Measurements from ENCODE around the gene ITPKA.

The ITPKA gene

DNA sequence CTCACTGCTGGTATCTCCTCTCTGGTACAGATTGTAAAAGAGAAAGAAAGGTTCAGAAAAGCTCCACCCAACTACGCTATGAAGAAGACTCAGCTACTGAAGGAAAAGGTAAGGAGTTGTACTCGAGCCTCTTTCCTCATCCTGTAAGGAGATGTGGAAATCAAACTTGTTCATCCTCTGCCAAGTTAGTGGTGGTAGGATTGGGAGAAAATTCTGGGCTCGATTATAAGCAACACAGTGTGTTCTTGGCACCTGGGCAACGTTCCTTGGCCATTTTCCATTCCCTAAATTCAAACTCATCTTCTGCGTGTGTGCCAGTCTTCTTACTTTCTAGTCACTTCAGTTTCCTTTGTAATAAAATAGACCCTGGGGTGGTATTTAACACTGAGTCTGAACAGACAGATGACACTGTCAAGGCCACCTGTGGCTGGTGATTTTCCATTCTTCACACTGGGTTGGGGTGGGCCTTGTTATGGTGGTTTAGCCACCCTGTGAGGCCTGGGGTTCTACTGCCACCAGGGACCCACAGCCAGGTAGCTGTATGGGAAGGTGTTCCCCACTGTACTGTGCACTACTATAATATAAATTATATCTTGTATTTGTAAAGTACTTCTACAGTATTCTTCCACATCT, 17.1 kb upstream of the ITPKA start:
- peaks cover 35% of the 10 kb centered on the region for H3K36me3 ChIP-seq (ENCODE audit: insufficient read depth, low read length)
- H3K4me3 ChIP-seq (ENCODE audit: low read depth, low read length), result no peak overlapping the region
- H3K4me1 ChIP-seq (ENCODE audit: control insufficient read depth, insufficient read depth, low read length, unreplicated experiment), result peaks cover 8% of the 10 kb centered on the region
- H3K27me3 ChIP-seq (ENCODE audit: insufficient read depth, low read length), result no peaks in the 10 kb centered on the region
- H3K27ac ChIP-seq (ENCODE audit: low read depth, low read length), result peak overlapping the region; percentile 58
- H2AFZ ChIP-seq (ENCODE audit: low read length, unreplicated experiment), result no peak overlapping the region
- no peaks in the 10 kb centered on the region for H3K79me2 ChIP-seq (ENCODE audit: control insufficient read depth, insufficient read depth, low read length, unreplicated experiment)

DNA sequence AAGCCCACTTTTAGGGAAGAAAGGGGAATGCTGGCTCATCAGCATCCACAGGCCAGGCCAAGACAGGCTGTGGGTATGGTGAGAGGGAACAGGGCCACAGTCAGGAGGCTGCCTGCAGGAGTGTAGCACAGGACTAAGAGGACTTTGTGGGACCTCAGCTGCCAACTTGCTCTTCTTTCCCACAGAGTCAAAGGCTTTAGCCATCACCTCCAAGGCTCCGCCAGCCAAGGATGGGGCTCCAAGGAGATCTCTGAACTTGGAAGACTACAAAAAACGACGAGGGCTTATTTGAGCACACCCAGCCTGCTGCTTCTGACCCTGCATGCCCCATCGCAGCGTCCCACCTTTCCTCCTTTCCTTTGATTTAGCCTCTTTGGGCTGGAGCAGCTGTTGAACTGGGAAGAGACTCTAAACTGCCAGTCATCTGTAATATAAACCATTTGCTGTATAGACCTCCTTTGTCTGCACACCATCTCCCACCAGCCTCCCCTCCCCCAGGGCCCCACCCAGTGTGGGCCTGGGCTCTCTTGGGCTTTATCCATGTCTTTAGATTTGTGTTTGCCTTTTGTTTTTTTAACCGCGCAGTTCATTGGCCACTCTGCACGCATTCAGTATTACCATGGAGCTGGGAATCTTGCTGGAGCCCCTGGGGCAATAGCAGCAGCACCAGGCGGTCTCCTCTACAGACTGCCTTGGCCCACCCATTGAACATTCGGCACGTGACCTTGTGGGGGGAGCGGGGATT, 13.1 kb upstream of the ITPKA start:
- no peak overlapping the region for H3K27ac ChIP-seq (ENCODE audit: low read depth, low read length)
- H3K36me3 ChIP-seq (ENCODE audit: insufficient read depth, low read length), result peaks cover 46% of the 10 kb centered on the region

DNA sequence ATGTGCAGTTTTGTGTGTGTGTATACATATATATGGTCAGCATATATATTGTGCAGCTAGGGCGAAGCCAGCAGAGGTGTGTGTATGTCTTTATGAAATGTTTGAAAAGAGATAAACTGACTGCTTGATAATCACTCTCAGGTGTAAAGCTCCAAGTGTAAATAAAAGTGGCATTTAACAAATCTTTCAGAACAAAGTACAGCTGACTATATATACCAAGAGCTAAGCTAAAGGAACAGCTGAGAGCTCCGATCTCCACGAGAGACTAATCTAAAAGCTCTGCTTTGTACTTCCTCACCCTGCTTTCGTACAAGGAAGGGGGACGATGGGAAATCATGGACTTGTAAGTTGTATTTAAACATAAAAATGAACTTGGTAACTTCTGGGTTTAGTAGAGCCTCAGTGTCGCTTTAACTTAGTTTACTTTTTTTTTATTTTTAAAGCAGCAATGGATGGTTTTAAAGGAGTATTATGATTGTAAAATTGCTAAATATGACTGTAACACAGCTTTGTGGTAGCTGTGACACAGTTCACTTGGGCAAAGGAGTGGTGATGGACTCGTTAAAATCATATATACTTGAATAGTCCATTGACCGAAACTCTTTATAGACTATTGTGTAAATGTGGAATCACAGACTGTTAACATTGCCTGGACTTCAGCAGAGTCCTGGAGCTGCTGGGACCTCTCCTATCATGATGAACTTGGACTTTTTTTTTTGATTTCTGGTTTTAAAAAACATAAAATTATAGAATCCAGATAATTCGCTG, 11.4 kb upstream of the ITPKA start:
- Histone ChIP-seq H2AFZ (ENCODE audit: low read length, unreplicated experiment) (no peak overlapping the region), H3K36me3 (ENCODE audit: insufficient read depth, low read length) (peaks cover 41% of the 10 kb centered on the region), H3K27me3 (ENCODE audit: insufficient read depth, low read length) (no peaks in the 10 kb centered on the region), H3K4me3 (ENCODE audit: low read depth, low read length) (no peak overlapping the region), H3K27ac (ENCODE audit: low read depth, low read length) (no peak overlapping the region), H3K4me1 (ENCODE audit: control insufficient read depth, insufficient read depth, low read length, unreplicated experiment) (no peaks in the 10 kb centered on the region), H3K79me2 (ENCODE audit: control insufficient read depth, insufficient read depth, low read length, unreplicated experiment) (no peaks in the 10 kb centered on the region)

More for the DNA sequence above, 13.1 kb upstream of the ITPKA start:
- Histone ChIP-seq H3K79me2 (ENCODE audit: control insufficient read depth, insufficient read depth, low read length, unreplicated experiment) (no peaks in the 10 kb centered on the region), H3K27me3 (ENCODE audit: insufficient read depth, low read length) (no peaks in the 10 kb centered on the region), H3K4me3 (ENCODE audit: low read depth, low read length) (no peak overlapping the region), H2AFZ (ENCODE audit: low read length, unreplicated experiment) (no peak overlapping the region), H3K4me1 (ENCODE audit: control insufficient read depth, insufficient read depth, low read length, unreplicated experiment) (peaks cover 8% of the 10 kb centered on the region)

DNA sequence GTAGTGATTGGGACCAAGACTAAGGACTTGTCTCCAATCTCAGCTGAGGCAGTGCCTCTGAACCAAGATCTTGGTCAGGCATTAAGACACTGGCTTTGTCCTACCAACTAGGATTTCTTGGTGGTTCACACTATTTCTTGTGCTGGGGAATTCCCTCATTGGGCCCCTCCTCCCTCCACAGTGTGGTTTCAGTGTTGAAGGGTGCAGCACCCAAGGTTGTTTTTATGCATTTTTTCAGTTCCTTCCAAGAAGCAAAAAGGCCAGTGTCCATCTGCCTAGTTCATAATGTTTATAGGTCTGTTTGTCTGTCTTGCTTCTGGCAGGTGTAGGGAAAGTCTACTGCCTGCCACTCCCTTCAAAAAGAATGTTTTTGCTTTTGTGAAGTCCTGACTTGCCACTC, 10.6 kb upstream of the ITPKA start:
- H3K36me3 ChIP-seq (ENCODE audit: insufficient read depth, low read length), result peaks cover 41% of the 10 kb centered on the region
- no peak overlapping the region for H3K4me3 ChIP-seq (ENCODE audit: low read depth, low read length)
- H3K79me2 ChIP-seq (ENCODE audit: control insufficient read depth, insufficient read depth, low read length, unreplicated experiment), result no peaks in the 10 kb centered on the region
- no peak overlapping the region for H3K27ac ChIP-seq (ENCODE audit: low read depth, low read length)
- no peaks in the 10 kb centered on the region for H3K4me1 ChIP-seq (ENCODE audit: control insufficient read depth, insufficient read depth, low read length, unreplicated experiment)
- no peak overlapping the region for H2AFZ ChIP-seq (ENCODE audit: low read length, unreplicated experiment)
- no peaks in the 10 kb centered on the region for H3K27me3 ChIP-seq (ENCODE audit: insufficient read depth, low read length)

DNA sequence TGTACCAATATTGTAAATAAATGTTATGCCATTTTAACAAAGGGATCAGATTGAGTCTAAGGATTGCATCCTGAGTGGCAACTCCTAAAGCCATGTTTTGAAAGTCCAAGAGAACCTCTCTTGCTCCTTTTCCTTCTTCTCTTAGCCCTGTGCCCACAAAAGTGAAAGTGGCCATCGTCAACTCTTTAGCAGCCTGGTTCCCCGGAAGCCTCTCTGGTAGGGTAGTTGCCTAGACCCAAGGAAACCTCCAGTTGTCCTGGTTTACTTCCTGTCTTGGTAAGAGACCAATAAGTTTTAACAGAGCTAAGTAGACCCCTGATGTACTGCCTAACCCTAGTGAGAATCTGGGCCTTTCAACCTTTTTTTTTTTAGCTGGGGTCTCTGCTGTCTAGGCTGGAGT, 10.2 kb upstream of the ITPKA start:
- no peak overlapping the region for H3K27ac ChIP-seq (ENCODE audit: low read depth, low read length)
- H3K79me2 ChIP-seq (ENCODE audit: control insufficient read depth, insufficient read depth, low read length, unreplicated experiment), result no peaks in the 10 kb centered on the region
- peaks cover 38% of the 10 kb centered on the region for H3K36me3 ChIP-seq (ENCODE audit: insufficient read depth, low read length)
- no peak overlapping the region for H2AFZ ChIP-seq (ENCODE audit: low read length, unreplicated experiment)
- H3K4me1 ChIP-seq (ENCODE audit: control insufficient read depth, insufficient read depth, low read length, unreplicated experiment), result no peaks in the 10 kb centered on the region
- no peak overlapping the region for H3K4me3 ChIP-seq (ENCODE audit: low read depth, low read length)
- H3K27me3 ChIP-seq (ENCODE audit: insufficient read depth, low read length), result no peaks in the 10 kb centered on the region

DNA sequence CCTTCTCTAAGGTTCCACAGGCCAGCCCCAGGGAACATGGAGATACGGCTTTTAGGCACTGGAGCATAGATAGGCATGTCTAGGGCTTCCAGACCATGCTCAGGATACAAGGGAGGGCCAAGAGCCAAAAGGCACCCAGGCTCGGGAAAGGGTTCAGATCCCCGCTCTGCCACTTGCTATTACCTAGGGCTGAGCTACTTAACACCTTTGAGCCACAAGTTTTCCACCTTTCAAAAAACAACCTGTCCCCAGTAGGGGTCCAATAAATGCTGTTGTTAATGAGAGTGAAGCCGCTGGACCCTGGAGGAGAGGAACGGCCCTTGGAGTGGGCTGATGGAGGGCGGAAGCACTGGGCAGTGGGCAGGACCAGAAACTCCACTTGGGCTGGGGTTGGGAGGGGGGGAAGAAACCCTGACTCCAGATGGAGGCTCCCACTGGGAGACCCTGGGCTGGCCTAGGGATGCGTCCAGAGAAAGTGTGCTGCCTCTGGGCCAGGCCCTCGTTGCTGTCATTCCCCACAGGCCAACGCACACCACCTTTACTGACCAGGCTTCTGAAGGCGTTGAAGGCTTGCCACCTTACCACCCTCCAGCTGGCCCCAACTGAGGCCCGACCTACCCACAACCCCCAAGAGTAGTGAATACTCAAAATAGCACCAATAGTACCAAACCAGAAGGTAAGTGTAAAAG, 8.6 kb upstream of the ITPKA start:
- Histone ChIP-seq H3K27ac (ENCODE audit: low read depth, low read length) (no peak overlapping the region), H3K36me3 (ENCODE audit: insufficient read depth, low read length) (peaks cover 27% of the 10 kb centered on the region), H3K4me1 (ENCODE audit: control insufficient read depth, insufficient read depth, low read length, unreplicated experiment) (no peaks in the 10 kb centered on the region), H3K27me3 (ENCODE audit: insufficient read depth, low read length) (no peaks in the 10 kb centered on the region), H2AFZ (ENCODE audit: low read length, unreplicated experiment) (no peak overlapping the region), H3K79me2 (ENCODE audit: control insufficient read depth, insufficient read depth, low read length, unreplicated experiment) (no peaks in the 10 kb centered on the region), H3K4me3 (ENCODE audit: low read depth, low read length) (no peak overlapping the region)

DNA sequence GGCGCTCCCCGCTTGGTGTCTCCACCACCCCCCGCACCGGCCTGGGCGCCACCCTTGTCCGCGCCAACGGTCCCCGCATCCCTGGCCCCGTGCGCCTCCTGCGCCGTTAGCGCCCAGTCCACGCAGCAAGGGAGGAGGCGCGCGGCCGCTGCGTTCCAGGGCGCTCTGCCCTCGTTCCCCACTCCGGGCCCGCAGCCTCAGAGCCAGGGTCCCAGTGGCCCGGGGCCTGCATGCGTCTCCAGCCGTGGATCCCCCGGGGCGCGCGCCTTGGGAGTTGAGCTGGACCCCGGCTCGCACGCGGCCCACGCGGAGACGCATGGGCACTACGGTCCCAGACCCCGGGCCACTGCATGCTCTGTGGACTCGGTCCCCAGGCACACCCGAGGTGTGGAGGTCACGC, 7.4 kb upstream of the ITPKA start:
- peaks cover 7% of the 10 kb centered on the region for H3K4me1 ChIP-seq (ENCODE audit: control insufficient read depth, insufficient read depth, low read length, unreplicated experiment)
- H3K4me3 ChIP-seq (ENCODE audit: low read depth, low read length), result no peak overlapping the region
- no peak overlapping the region for H2AFZ ChIP-seq (ENCODE audit: low read length, unreplicated experiment)
- H3K27me3 ChIP-seq (ENCODE audit: insufficient read depth, low read length), result no peaks in the 10 kb centered on the region
- H3K79me2 ChIP-seq (ENCODE audit: control insufficient read depth, insufficient read depth, low read length, unreplicated experiment), result no peaks in the 10 kb centered on the region
- no peak overlapping the region for H3K27ac ChIP-seq (ENCODE audit: low read depth, low read length)
- peaks cover 16% of the 10 kb centered on the region for H3K36me3 ChIP-seq (ENCODE audit: insufficient read depth, low read length)

DNA sequence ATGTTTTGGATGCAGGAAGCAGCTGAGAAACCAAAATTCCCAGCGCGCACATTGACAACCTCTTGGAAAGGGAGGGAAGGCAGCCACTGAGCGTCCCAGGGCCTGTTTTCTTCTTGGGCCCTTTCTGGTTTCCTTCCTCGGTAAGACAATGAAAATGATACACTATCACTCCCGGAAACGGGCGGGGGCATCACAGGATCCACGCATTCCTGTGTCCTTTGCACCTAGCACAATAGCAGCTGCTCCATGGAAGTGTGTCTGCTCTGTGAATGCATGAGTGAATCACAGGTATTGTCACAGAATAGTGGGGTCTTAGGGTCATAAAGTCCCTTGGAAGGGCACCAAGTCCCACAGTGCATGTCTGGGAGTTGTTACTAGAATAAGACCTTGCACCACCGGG, 6.3 kb upstream of the ITPKA start:
- Histone ChIP-seq H3K4me1 (ENCODE audit: control insufficient read depth, insufficient read depth, low read length, unreplicated experiment) (peaks cover 9% of the 10 kb centered on the region), H3K27me3 (ENCODE audit: insufficient read depth, low read length) (no peaks in the 10 kb centered on the region), H2AFZ (ENCODE audit: low read length, unreplicated experiment) (no peak overlapping the region), H3K4me3 (ENCODE audit: low read depth, low read length) (no peak overlapping the region), H3K36me3 (ENCODE audit: insufficient read depth, low read length) (peaks cover 7% of the 10 kb centered on the region), H3K79me2 (ENCODE audit: control insufficient read depth, insufficient read depth, low read length, unreplicated experiment) (no peaks in the 10 kb centered on the region), H3K27ac (ENCODE audit: low read depth, low read length) (no peak overlapping the region)

DNA sequence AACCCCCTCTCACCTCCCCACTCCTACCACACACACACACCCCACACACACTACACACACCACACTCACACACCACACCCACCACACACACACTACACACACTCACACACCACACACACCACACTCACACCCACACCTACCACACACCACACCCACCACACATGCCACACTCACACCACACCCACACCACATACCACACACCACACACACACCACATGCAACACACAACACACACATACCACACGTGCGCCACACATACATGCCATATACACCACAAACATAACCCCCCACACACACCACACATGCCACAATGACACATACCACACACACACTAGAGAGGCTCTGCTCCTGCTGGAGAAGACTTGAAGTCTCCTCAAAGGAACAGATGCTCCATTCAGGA, 5.9 kb upstream of the ITPKA start:
- peaks cover 13% of the 10 kb centered on the region for H3K4me1 ChIP-seq (ENCODE audit: control insufficient read depth, insufficient read depth, low read length, unreplicated experiment)
- H3K4me3 ChIP-seq (ENCODE audit: low read depth, low read length), result no peak overlapping the region
- H3K27ac ChIP-seq (ENCODE audit: low read depth, low read length), result no peak overlapping the region
- H3K27me3 ChIP-seq (ENCODE audit: insufficient read depth, low read length), result no peaks in the 10 kb centered on the region
- no peak overlapping the region for H2AFZ ChIP-seq (ENCODE audit: low read length, unreplicated experiment)
- no peaks in the 10 kb centered on the region for H3K79me2 ChIP-seq (ENCODE audit: control insufficient read depth, insufficient read depth, low read length, unreplicated experiment)
- peaks cover 3% of the 10 kb centered on the region; the same call in 1 of the 2 replicates for H3K36me3 ChIP-seq (ENCODE audit: insufficient read depth, low read length)

DNA sequence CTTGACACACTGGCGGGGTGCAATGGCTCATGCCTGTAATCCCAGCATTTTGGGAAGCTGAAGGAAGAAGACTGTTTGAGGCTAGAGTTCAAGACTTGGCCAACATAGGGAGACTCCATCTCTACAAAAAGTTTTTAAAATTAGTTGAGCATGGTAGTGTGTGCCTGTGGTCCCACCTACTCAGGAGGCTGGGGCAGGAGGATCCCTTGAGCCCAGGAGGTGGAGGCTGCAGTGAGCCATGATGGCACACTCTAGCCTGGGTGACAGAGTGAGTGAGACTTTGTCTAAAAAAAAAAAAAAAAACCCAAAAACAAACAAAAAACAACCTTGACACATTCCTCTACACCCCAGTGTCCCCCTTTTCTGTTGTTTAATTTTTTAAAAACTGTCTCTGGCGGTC, 4.0 kb upstream of the ITPKA start:
- Histone ChIP-seq H2AFZ (ENCODE audit: low read length, unreplicated experiment) (no peak overlapping the region), H3K4me3 (ENCODE audit: low read depth, low read length) (no peak overlapping the region), H3K4me1 (ENCODE audit: control insufficient read depth, insufficient read depth, low read length, unreplicated experiment) (peaks cover 15% of the 10 kb centered on the region), H3K79me2 (ENCODE audit: control insufficient read depth, insufficient read depth, low read length, unreplicated experiment) (no peaks in the 10 kb centered on the region), H3K27ac (ENCODE audit: low read depth, low read length) (no peak overlapping the region), H3K27me3 (ENCODE audit: insufficient read depth, low read length) (peaks cover 7% of the 10 kb centered on the region), H3K36me3 (ENCODE audit: insufficient read depth, low read length) (no peaks in the 10 kb centered on the region)
